ENCODE results near the gene ZNF485.
"Not testable (repeated sequence)": the region's sequence is repeated elsewhere in the genome, so short reads cannot be mapped to it uniquely, and the experiment has no call there.

ZNF485 gene

GRCh38 chr10:43591303-43591904 is 14.8 kb upstream of the ZNF485 start:
- H3K4me3 ChIP-seq (ENCODE audit: low read length), result no peak overlapping the region

GRCh38 chr10:43594944-43595589 is 11.2 kb upstream of the ZNF485 start:
- no peak for TF ChIP-seq CTCF (IDR thresholded peaks at IDR 0.05; ENCODE audit: insufficient read depth, low read depth, low read length, missing control alignments)
- DNase-seq (ENCODE audit: low read depth), result peak; percentile 4
- H3K4me3 ChIP-seq (ENCODE audit: low read length), result no peak overlapping the region

More at GRCh38 chr10:43591303-43591904, 14.8 kb upstream of the ZNF485 start:
- DNase-seq (ENCODE audit: low read depth), result no peak
- no peak for TF ChIP-seq CTCF (IDR thresholded peaks at IDR 0.05; ENCODE audit: insufficient read depth, low read depth, low read length, missing control alignments)

- no peak for DNase-seq (ENCODE audit: low read depth)
- no peak for TF ChIP-seq CTCF (IDR thresholded peaks at IDR 0.05; ENCODE audit: insufficient read depth, low read depth, low read length, missing control alignments)
- no peak overlapping the region for H3K4me3 ChIP-seq (ENCODE audit: low read length)
Observed at GRCh38 chr10:43595739-43596298, 10.4 kb upstream of the ZNF485 start.

- no peak for TF ChIP-seq CTCF (IDR thresholded peaks at IDR 0.05; ENCODE audit: insufficient read depth, low read depth, low read length, missing control alignments)
- no peak for DNase-seq (ENCODE audit: low read depth)
- H3K4me3 ChIP-seq (ENCODE audit: low read length), result no peak overlapping the region
Observed at GRCh38 chr10:43596546-43596945, 9.7 kb upstream of the ZNF485 start.

- no peak for TF ChIP-seq CTCF (IDR thresholded peaks at IDR 0.05; ENCODE audit: insufficient read depth, low read depth, low read length, missing control alignments)
- H3K4me3 ChIP-seq (ENCODE audit: low read length), result no peak overlapping the region
- no peak for DNase-seq (ENCODE audit: low read depth)
Observed at GRCh38 chr10:43598446-43598845, 7.8 kb upstream of the ZNF485 start.

GRCh38 chr10:43599333-43599732 is 6.9 kb upstream of the ZNF485 start:
- no peak for DNase-seq (ENCODE audit: low read depth)
- H3K4me3 ChIP-seq (ENCODE audit: low read length), result no peak overlapping the region
- TF ChIP-seq CTCF (IDR thresholded peaks at IDR 0.05; ENCODE audit: insufficient read depth, low read depth, low read length, missing control alignments), result no peak

- not testable (repeated sequence) for DNase-seq (ENCODE audit: low read depth); H3K4me3 ChIP-seq (ENCODE audit: low read length)
Observed at GRCh38 chr10:43601576-43601975, 4.7 kb upstream of the ZNF485 start.

Data from epithelial cell of esophagus (primary cell).